NCI-H510A (cell line): ENCODE data around the gene MAN1B1.

Experiments used
- DNase-seq: peaks from one replicate; lab custom pipeline; 2025; lab: John Stamatoyannopoulos, UW

Gene MAN1B1

GRCh38 chr9:137085920-137086530 is 760 bp upstream of the MAN1B1 start:
- no peak for DNase-seq

GRCh38 chr9:137087409-137087925 is 682 bp downstream of the MAN1B1 start:
- DNase-seq: no peak

DNA sequence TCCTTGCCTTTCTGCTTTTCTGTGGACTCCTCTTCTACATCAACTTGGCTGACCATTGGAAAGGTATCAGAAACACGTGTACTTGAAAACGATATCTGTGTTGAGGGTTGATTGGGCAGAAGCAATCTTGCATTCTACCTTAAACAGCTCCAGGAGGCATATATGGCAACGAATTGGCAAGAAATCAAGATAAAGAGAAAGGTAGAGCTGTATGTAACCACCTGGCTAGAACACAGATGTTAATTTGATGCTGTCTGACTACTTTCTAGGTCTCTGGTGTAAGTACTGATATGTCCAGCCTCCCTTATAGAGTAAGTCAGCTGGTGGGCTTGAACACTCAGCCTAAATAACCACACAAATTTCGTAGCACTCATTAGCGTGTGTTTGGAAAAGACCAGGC is 1.3 kb downstream of the MAN1B1 start:
- no peak for DNase-seq

DNA sequence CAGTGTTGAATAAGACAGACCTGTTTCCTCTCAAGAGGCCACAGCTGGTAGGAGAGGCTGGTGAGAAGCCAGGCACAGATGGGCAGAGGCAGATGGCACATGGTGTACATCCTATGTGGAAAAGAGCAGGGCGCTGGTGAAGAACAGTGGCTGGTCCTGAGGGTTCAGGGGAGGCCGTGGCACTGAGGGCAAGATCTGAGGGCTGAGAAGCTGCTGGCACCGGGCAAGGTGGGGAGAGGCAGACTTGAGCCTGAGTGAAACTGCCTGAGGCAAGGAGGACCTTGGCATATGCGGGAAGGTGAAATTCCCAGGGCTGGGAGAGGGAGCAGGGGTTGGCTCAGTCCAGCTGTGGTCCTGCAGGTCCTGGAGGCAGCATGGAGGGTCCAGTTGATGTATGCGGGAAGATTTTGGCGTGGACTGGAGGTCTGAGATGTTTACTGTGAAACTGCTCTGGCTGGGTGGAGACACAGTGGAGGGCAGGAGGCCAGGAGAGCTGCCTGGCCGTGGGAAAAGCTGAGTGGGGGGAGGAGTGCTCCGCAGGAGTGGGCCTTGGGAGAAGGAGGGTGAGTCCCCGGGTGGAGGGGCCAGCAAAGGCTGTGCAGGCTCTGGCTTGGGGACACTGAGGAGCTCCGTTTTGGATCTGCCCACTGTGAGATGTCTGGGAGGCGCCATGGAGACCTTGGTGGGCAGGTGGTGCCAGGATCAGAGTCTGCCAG is 2.6 kb downstream of the MAN1B1 start:
- DNase-seq: no peak

GRCh38 chr9:137095664-137096517 is 9.1 kb downstream of the MAN1B1 start:
- DNase-seq: no peak

DNA sequence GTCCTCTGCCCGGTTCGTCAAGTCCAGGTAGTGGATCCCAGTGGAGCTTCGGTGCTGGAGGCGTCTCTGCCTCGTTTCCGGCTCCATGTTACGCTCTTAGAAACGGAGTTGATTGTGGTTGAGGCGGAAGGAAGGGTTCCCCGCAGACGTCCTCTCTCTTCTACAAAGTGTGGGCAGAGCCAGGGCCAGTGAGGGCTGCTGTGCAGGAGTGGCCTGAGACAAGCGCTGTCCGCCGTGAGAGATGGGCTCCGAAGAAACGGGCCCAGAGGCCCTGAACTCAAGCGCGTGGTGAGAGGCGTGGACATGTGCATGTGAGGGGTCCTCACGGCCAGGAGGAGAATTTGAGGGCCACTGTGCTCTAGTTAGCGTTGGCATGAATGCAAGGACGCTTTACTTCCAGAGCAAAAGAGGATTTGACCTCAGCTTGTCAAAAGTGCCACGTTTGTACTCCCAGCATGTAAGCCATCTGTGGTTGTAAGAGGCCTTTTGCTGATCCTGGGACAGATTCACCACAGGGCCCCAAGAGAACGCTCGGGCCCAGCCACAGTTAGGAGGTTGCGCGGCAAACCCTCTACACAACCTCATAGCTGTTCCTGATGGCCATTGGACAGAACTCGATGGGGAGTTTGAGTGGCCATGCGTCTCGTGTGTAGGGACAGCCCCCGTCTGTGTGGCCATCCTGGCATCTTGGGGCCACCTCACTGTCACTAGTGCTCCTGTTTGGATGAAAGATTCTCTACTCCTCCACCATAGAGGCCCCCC is 10.2 kb downstream of the MAN1B1 start:
- no peak for DNase-seq

- DNase-seq: no peak
Observed at GRCh38 chr9:137097761-137098462, 11.1 kb downstream of the MAN1B1 start.

DNA sequence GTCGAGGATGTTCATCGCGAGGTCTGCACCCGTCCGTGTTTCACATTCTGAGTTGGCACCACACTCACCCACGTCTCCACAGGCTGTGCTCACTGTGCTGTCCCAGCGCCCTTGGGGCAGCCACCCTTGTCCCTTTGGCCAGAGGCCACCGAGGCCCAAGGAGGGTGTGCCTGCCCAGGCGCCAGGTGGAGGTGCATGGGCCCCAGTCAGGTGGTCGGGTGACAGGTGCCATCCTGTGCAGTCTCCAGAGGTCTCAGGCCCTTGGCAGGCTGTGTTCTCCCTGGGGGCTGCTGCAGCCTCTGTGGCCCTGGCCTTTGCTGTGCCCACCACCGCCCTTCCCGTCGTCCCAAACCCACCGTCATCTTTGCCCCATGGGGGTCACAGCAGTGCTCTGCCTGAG is 12.4 kb downstream of the MAN1B1 start:
- no peak for DNase-seq

DNA sequence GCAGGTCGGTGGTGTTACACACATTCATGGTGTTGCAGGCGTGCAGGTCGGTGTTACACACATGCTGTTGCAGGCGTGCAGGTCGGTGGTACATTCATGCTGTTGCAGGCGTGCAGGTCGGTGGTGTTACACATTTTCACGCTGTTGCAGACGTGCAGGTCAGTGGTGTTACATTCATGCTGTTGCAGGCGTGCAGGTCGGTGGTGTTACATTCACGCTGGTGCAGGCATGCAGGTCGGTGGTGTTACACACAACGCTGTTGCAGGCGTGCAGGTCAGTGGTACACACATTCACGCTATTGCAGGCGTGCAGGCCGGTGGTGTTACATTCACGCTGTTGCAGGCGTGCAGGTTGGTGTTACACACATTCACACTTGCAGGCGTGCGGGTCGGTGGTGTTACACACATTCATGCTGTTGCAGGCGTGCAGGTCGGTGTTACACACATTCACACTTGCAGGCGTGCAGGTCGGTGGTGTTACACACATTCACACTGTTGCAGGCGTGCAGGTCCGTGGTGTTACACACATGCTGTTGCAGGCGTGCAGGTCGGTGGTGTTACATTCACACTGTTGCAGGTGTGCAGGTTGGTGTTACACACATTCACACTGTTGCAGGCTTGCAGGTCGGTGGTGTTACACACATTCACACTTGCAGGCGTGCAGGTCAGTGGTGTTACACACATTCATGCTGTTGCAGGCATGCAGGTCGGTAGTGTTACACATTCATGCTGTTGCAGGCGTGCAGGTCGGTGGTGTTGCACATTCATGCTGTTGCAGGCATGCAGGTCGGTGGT is 16.6 kb downstream of the MAN1B1 start:
- no peak for DNase-seq

DNA sequence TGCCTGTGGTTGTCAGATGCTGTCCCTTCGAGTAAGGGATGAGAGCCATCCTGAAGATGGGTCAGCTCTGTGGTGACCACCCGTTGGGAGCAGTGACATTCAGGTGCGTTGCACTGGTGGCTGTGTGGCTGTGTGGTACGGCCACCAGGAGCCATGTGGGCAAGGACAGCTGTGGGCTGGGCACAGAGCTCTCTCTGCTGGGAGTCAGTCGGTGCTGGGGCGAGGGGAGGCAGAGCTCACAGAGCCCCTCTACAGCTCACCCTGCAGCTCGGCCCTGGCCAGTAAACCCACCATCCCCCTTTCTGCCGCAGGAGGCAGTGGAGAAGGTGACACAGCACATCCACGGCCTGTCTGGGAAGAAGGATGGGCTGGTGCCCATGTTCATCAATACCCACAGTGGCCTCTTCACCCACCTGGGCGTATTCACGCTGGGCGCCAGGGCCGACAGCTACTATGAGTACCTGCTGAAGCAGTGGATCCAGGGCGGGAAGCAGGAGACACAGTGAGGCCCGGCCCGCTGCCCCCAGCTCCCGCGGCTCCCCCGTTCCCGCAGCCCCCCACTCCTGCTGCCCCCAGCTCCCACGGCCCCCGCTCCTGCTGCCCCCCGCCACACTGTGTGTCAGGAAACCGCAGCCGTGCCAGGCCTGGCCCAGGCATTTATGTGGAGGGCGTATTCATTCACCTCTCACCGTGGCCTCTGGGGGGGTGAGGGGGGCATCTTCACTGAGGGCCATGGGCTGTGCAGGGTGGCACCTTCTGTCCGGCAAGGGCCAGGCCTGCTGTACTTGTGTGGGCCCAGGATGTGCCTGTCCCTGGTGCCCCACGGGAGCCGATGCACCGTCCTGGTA is 19.3 kb downstream of the MAN1B1 start:
- DNase-seq: no peak

DNA sequence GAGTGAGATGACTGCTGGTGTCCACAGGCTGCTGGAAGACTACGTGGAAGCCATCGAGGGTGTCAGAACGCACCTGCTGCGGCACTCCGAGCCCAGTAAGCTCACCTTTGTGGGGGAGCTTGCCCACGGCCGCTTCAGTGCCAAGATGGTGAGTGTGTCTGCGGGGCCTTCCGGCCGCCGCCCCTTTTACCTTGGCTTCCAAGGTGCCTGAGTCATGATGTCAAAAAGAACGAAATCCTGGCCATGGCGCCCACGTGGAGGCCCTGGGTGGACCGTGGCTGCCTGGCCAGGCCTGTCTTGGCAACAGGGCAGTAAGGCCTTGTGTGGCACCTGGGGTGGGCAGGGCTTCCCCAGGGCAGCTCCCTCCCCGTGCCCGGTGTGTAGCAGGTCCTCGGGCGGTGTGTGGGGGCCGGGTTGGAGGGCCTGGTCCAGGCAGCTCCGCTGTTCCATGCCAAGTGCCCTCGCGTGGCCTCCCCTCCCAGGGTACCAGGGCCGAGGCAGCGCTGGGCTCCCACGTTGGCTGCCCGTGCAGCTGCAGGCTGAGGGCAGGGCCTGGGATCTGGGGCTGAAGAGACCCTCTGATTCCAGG is 20.0 kb downstream of the MAN1B1 start:
- no peak for DNase-seq

GRCh38 chr9:137107312-137107921 is 20.6 kb downstream of the MAN1B1 start:
- DNase-seq: no peak

DNA sequence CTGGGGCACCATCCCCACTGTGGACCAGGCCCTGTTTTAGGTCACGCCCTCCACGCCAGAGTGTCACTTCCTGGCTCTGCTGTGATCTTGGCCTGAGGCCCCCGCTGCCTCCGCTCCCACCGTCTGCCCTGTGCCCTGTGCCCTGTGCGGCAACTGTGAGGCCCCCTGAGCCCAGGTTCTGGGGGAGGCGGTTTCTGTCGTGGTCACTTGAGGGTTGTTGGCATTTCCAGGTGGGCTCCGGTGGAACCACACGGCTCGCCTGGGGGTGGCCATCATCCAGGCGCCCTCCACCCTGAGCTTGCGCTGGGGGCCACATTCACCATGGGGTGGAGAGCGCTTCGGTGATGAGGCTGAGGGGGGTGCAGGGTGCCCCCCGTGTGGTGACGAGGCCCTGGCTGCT is 21.2 kb downstream of the MAN1B1 start:
- DNase-seq: no peak

DNA sequence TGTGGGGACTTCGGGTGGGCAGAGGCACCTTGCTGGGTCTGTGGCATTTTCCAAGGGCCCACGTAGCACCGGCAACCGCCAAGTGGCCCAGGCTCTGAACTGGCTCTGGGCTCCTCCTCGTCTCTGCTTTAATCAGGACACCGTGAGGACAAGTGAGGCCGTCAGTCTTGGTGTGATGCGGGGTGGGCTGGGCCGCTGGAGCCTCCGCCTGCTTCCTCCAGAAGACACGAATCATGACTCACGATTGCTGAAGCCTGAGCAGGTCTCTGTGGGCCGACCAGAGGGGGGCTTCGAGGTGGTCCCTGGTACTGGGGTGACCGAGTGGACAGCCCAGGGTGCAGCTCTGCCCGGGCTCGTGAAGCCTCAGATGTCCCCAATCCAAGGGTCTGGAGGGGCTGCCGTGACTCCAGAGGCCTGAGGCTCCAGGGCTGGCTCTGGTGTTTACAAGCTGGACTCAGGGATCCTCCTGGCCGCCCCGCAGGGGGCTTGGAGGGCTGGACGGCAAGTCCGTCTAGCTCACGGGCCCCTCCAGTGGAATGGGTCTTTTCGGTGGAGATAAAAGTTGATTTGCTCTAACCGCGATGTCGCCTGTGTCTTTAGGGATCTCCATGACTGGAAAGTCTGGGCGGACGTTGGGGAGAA is 21.9 kb downstream of the MAN1B1 start:
- DNase-seq: no peak

- DNase-seq: no peak
Observed at GRCh38 chr9:137109250-137110146, 22.7 kb downstream of the MAN1B1 start.

DNA sequence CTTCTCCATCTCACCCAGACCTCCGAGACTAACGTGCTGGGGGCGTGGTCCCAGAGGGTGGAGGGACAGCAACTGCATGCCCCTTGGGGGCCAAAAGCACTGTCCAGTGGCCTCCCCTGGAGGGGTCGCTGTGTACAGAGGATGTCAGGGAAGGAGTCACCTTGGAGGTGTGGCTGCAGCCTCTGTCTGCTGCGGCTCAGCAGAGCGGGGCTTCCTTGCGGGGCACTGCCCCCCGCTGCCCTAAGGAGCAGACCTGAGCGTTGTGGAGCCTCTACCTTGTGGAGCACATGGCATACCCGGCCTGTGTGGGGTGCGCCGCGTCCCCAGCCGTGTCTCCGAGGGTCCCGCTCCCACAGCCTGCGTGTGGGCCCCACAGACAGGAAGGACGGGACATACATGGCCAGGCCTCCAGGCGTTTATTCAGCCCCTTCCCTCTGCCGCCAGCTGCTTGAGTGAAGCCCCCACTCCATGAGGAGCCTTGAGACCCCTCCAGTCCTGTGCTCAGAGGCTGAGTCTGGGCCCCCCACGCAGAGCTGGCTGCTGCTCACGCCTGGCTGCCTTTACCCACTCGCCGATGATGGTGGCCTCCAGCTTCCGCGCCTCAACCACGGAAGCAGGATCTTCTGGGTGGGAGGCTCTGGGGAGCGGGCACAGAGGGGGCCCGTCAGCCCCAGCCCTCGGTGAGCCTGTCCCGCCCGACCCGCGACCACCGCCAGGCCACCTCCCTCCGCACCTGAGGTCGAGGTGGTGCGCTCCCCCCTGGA is 23.5 kb downstream of the MAN1B1 start:
- DNase-seq: no peak
